Measurements from ENCODE around the gene RASAL1.
"Not testable (repeated sequence)": the region's sequence is repeated elsewhere in the genome, so short reads cannot be mapped to it uniquely, and the experiment has no call there.

RASAL1 gene

GRCh38 chr12:113152835-113153814, 17.6 kb upstream of the RASAL1 start:
- Mint-ChIP-seq H3K9me3 (no peaks in the 10 kb centered on the region), H3K4me3 (peak overlapping the region; percentile 75), H3K36me3 (ENCODE audit: low read depth) (peaks cover 16% of the 10 kb centered on the region), H3K27me3 (peaks cover 24% of the 10 kb centered on the region), H3K4me1 (ENCODE audit: low read depth) (peaks cover 32% of the 10 kb centered on the region), H3K27ac (peak overlapping the region; percentile 55)
- DNase-seq = peak; percentile 78

DNA sequence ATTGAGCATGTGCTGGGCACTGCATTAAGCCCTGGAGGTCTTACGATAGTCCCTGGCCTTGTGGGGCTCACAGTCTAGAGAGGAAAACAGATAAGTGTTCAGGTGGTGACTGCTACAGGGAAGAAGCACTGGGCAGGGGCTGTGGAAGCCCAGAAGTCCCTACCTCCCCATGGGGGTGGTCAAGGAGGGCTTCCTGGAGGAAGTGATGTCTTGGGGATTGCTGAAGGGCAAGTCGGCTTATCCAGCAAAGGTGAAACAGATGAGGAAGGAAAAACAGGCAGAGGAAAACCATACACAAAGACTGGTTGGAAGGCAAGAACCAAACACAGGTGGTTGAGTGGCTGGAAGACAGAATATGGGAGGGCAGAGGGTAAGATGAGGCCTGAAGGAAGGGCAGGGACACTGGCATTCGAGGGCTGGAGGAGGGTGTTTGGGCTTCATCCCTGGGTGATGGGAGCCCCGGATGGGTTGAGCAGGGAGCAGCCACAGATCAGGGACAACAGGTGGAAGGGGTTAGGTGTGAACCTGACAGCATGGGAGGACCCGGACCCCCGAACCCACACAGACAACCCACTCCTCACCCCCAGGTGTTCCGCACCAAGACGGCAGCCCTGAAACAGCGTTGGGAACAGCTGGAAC, 16.8 kb upstream of the RASAL1 start:
- DNase-seq = no peak
- Mint-ChIP-seq H3K4me3 (peak overlapping the region; percentile 75), H3K4me1 (ENCODE audit: low read depth) (peaks cover 27% of the 10 kb centered on the region), H3K9me3 (no peaks in the 10 kb centered on the region), H3K27ac (no peak overlapping the region), H3K36me3 (ENCODE audit: low read depth) (peaks cover 7% of the 10 kb centered on the region), H3K27me3 (peaks cover 24% of the 10 kb centered on the region)

GRCh38 chr12:113151655-113152054, 16.1 kb upstream of the RASAL1 start:
- Mint-ChIP-seq H3K27me3 (peaks cover 24% of the 10 kb centered on the region), H3K4me3 (no peak overlapping the region), H3K36me3 (ENCODE audit: low read depth) (peaks cover under 1% of the 10 kb centered on the region), H3K9me3 (no peaks in the 10 kb centered on the region), H3K4me1 (ENCODE audit: low read depth) (peaks cover 24% of the 10 kb centered on the region), H3K27ac (no peak overlapping the region)
- no peak for DNase-seq

DNA sequence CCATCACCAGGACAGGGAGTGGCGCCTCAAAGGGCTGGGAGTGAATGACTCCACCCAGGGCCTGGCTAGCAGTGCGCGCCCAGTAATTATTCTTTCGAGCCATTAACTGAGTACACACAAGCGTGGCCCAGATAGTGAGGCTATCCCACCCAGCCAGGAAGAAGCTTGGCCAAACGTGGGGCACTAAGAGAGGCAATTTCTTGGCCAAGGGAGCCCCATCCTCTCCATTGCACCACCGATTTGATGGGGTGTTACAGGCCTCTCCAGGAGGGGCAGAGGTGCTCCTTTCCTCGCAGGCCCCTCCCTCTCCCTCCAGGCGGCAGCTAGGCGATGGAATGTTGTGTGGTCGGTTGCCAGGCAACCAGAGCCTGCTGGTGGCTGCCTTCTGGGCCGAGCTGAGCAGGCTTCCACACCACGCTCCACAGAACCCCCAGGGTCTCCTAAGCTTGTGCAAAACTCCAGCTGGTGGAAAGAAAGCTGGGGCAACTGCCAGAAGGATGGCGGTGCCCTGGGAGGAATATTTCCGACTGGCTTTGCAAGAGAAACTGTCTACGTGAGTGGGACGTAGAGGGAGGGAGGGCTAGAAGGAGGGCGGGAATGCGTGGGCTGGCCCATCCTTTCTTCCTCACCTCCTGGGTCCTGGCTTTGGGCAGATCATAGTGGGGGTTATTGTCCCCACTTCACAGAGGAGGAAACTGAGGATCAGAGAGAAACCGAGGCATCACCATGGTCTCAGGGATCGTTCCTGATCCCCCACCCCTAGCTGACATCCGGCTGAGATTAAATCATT, 14.0 kb upstream of the RASAL1 start, which contains the start of gene CFAP73:
CFAP73 (plus strand) TSS at position 364 of the 790 bp plus-strand sequence; CDS start at position 498, 134 bp downstream.
- no peaks in the 10 kb centered on the region for H3K36me3 Mint-ChIP-seq (ENCODE audit: low read depth)
- no peak within 1 kb of the TSS for H3K27ac Mint-ChIP-seq
- no peak for DNase-seq
- H3K4me3 Mint-ChIP-seq = no peak within 1 kb of the TSS
- H3K27me3 Mint-ChIP-seq = peaks cover 16% of the 10 kb centered on the region
- H3K4me1 Mint-ChIP-seq (ENCODE audit: low read depth) = peaks cover 21% of the 10 kb centered on the region
- no peaks in the 10 kb centered on the region for H3K9me3 Mint-ChIP-seq

DNA sequence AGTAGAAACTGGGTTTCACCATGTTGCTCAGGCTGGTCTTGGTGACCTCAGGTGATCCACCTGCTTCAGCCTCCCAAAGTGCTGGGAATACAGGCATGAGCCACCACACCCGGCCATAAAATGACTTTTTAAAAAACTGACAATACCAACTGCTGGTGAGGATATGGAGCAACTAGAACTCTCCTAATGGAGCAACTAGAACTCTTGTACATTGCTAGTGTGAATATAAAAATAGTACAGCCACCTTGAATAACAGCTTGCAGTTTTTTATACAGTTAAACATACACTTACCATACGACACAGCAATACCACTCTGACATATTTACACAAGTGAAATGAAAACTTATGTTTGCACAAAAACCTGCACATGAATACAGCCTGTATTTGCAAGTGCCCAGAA, 11.4 kb upstream of the RASAL1 start:
- peaks cover 2% of the 10 kb centered on the region for H3K27me3 Mint-ChIP-seq
- H3K4me1 Mint-ChIP-seq (ENCODE audit: low read depth) = peaks cover 6% of the 10 kb centered on the region
- no peak overlapping the region for H3K27ac Mint-ChIP-seq
- DNase-seq = no peak
- no peaks in the 10 kb centered on the region for H3K9me3 Mint-ChIP-seq
- H3K36me3 Mint-ChIP-seq (ENCODE audit: low read depth) = no peaks in the 10 kb centered on the region
- no peak overlapping the region for H3K4me3 Mint-ChIP-seq

DNA sequence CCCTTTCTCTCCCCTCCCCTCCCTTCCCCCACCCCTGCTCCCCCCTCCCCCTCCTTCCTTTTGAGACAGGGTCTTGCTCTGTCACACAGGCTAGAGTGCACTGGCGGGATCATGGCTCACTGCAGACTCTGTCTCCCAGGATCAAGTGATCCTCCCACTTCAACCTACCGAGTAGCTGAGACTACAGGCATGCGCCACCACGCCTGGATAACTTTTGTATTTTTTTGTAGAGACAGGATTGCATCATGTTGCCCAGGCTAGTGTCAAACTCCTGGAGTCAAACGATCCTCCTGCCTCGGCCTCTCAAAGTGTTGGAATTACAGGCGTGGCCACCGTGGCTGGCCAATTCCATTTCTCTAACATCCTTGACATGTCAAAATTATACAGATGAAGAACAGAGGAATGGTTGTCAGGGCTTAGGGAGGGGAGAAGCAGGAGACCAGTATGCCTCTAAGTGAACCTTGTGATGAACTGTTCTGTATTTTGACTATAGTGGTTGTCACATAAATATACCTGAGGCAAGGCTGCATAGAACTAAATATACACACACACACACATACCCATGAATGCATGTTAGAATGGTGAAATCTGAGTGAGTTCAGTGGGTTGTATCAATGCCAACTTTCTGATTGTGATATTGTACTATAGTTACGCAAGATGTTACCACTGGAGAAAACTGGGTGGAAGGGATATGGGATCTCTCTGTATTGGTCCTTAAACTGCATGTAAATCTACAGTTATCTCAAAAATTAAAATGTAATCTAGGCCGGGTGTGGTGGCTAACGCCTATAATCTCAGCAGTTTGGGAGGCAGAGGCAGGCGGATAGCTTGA, 10.4 kb upstream of the RASAL1 start:
- H3K27ac Mint-ChIP-seq = no peak overlapping the region
- H3K36me3 Mint-ChIP-seq (ENCODE audit: low read depth) = no peaks in the 10 kb centered on the region
- H3K4me1 Mint-ChIP-seq (ENCODE audit: low read depth) = peaks cover 8% of the 10 kb centered on the region
- no peaks in the 10 kb centered on the region for H3K27me3 Mint-ChIP-seq
- no peaks in the 10 kb centered on the region for H3K9me3 Mint-ChIP-seq
- no peak for DNase-seq
- H3K4me3 Mint-ChIP-seq = no peak overlapping the region

DNA sequence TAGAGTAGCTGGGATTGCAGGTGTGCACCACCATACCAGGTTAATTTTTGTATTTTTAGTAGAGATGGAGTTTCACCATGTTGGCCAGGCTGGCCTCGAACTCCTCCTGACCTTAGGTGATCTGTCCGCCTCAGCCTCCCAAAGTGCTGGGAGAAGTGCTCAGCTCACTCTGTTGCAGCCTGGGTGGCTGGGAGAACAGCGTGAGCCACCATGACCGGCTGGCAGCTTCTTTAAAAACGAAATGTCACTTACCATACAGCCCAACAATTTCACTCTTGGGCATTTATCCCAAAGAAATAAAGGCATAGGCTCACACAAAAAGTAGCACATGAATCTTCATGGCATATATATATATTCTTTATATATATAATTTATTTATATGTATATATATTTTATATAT, 9.2 kb upstream of the RASAL1 start:
- no peak for DNase-seq
- no peak overlapping the region for H3K4me3 Mint-ChIP-seq
- no peaks in the 10 kb centered on the region for H3K27me3 Mint-ChIP-seq
- no peak overlapping the region for H3K27ac Mint-ChIP-seq
- H3K4me1 Mint-ChIP-seq (ENCODE audit: low read depth) = peaks cover 8% of the 10 kb centered on the region
- H3K36me3 Mint-ChIP-seq (ENCODE audit: low read depth) = no peaks in the 10 kb centered on the region
- no peaks in the 10 kb centered on the region for H3K9me3 Mint-ChIP-seq

GRCh38 chr12:113143959-113144358, 8.4 kb upstream of the RASAL1 start:
- DNase-seq = no peak
- Mint-ChIP-seq H3K4me3 (no peak overlapping the region), H3K36me3 (ENCODE audit: low read depth) (no peaks in the 10 kb centered on the region), H3K9me3 (no peaks in the 10 kb centered on the region), H3K27me3 (no peaks in the 10 kb centered on the region), H3K4me1 (ENCODE audit: low read depth) (peaks cover 8% of the 10 kb centered on the region), H3K27ac (no peak overlapping the region)

DNA sequence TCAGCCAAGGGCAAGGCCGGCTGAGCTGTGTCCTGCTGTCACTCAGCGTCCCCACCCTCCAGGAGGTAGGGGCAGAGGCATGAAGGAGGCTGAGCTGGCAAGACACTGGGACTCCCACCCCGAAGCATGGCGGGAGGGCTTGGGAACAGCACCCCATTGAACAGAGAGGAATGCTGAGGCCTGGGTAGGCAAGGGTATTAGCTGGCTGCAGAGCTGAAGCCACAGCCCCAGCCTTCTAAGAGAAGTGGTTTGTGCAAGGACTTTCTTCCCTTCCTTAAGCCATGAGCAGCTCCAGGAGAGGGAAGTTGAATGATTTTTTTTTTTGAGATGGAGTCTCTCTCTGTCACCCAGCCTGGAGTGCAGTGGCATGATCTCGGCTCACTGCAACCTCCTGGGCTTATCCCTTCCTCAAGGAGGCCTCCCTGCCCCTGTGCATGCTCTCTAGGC, 7.3 kb upstream of the RASAL1 start:
- peaks cover 8% of the 10 kb centered on the region for H3K4me1 Mint-ChIP-seq (ENCODE audit: low read depth)
- DNase-seq = no peak
- H3K36me3 Mint-ChIP-seq (ENCODE audit: low read depth) = no peaks in the 10 kb centered on the region
- peak overlapping the region; percentile 41 for H3K27ac Mint-ChIP-seq
- H3K4me3 Mint-ChIP-seq = no peak overlapping the region
- H3K27me3 Mint-ChIP-seq = no peaks in the 10 kb centered on the region
- H3K9me3 Mint-ChIP-seq = no peaks in the 10 kb centered on the region

GRCh38 chr12:113142173-113142885, 6.8 kb upstream of the RASAL1 start:
- Mint-ChIP-seq H3K9me3 (no peaks in the 10 kb centered on the region), H3K4me3 (no peak overlapping the region), H3K36me3 (ENCODE audit: low read depth) (no peaks in the 10 kb centered on the region), H3K27me3 (no peaks in the 10 kb centered on the region), H3K27ac (peak overlapping the region; percentile 84), H3K4me1 (ENCODE audit: low read depth) (peaks cover 8% of the 10 kb centered on the region)
- no peak for DNase-seq

- H3K4me3 Mint-ChIP-seq; H3K36me3 Mint-ChIP-seq (ENCODE audit: low read depth); H3K9me3 Mint-ChIP-seq; H3K27me3 Mint-ChIP-seq; DNase-seq: not testable (repeated sequence)
- Mint-ChIP-seq H3K4me1 (ENCODE audit: low read depth) (peaks cover 11% of the 10 kb centered on the region), H3K27ac (peak overlapping the region; percentile 84)
Observed at GRCh38 chr12:113141716-113142115, 6.2 kb upstream of the RASAL1 start.

DNA sequence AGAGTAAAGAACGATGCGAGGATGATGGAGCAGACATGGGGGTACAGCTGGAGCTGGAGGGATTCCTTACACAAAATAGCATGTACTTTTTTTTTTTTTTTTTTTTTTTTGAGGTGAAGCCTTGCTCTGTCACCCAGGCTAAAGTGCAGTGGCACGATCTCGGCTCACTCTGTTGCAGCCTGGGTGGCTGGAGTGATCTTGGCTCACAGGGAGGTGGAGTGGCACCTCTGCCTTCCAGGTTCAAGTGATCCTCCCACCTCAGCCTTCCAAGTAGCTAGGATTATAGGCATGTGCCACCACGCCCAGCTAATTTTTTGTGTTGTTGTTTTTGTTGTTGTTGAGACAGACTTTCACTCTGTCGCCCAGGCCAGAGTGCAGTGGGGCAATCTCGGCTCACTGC, 5.1 kb upstream of the RASAL1 start:
- DNase-seq = no peak
- no peaks in the 10 kb centered on the region for H3K9me3 Mint-ChIP-seq
- H3K36me3 Mint-ChIP-seq (ENCODE audit: low read depth) = no peaks in the 10 kb centered on the region
- H3K4me3 Mint-ChIP-seq = no peak overlapping the region
- H3K4me1 Mint-ChIP-seq (ENCODE audit: low read depth) = peaks cover 21% of the 10 kb centered on the region
- H3K27ac Mint-ChIP-seq = no peak overlapping the region
- H3K27me3 Mint-ChIP-seq = peaks cover 8% of the 10 kb centered on the region

- DNase-seq = no peak
- H3K36me3 Mint-ChIP-seq (ENCODE audit: low read depth) = no peaks in the 10 kb centered on the region
- H3K27ac Mint-ChIP-seq = no peak overlapping the region
- H3K27me3 Mint-ChIP-seq = peaks cover 8% of the 10 kb centered on the region
- H3K4me3 Mint-ChIP-seq = no peak overlapping the region
- peaks cover 27% of the 10 kb centered on the region for H3K4me1 Mint-ChIP-seq (ENCODE audit: low read depth)
- H3K9me3 Mint-ChIP-seq = no peaks in the 10 kb centered on the region
Observed at GRCh38 chr12:113138826-113139225, 3.3 kb upstream of the RASAL1 start.

All from activated T-cell treated with anti-CD3 and anti-CD28 coated beads, Interleukin-2, amount 50 U/mL, for 24 hours (primary cell).